GM12865 (cell line): ENCODE measurements around the gene PINLYP.
A peak's percentile ranks its signal among the peaks of the same experiment; 100 is the strongest.

Source experiments
- DNase-seq: peaks from one replicate; pipeline ENCODE4 v3.0.0; 2010; ENCODE audit warnings: low read depth
- H3K4me3 ChIP-seq: 2 replicates; pipeline ENCODE4 v1.5.1; 2011; ENCODE audit warnings: mild to moderate bottlenecking, low read depth, low read length, control low read depth
- CTCF ChIP-seq: IDR thresholded peaks from 2 replicates; pipeline ENCODE4 v1.5.1; 2011; ENCODE audit warnings: low read length, control low read depth, low read depth, inconsistent platforms; ENCODE audit not compliant: insufficient read depth; ENCODE audit errors: missing control alignments

Gene PINLYP

DNA sequence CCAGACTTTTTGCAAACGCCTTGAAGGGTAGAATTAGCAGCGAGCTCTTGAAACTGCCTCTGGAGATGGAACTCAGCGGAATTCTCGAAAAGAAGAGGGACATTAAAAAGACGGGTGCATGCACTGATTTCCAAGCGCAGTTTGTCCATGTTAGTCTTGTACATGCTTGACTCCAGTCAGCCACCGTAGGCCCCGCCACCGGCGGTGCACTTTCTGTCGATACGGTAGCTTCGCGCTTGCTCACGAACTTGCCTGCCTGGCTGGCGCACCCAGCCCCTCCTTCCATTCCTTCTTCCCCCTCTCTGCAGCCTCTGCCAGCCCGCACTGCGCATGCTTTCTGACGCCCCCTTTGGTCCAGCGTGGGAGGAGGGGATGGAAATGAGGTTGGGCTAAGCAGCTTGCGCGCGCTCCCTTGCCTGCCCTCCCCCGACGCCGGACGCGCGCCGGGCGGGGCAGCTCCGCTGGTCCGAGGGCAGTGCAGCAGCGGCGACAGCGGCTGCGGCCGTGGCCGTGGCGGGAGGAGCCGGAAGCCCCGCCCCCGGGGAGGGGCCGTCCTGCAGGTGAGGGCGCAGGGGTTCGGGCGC, 42.5 kb upstream of the PINLYP start, which contains the start of gene ZNF575:
ZNF575 (plus strand) TSS at position 227 of the 584 bp plus-strand sequence. CDS start 1,235 bp downstream, outside the sequence.
- peak; percentile 98 for DNase-seq
- H3K4me3 ChIP-seq: peak within 1 kb of the TSS; percentile 84
- no peak for TF ChIP-seq CTCF

DNA sequence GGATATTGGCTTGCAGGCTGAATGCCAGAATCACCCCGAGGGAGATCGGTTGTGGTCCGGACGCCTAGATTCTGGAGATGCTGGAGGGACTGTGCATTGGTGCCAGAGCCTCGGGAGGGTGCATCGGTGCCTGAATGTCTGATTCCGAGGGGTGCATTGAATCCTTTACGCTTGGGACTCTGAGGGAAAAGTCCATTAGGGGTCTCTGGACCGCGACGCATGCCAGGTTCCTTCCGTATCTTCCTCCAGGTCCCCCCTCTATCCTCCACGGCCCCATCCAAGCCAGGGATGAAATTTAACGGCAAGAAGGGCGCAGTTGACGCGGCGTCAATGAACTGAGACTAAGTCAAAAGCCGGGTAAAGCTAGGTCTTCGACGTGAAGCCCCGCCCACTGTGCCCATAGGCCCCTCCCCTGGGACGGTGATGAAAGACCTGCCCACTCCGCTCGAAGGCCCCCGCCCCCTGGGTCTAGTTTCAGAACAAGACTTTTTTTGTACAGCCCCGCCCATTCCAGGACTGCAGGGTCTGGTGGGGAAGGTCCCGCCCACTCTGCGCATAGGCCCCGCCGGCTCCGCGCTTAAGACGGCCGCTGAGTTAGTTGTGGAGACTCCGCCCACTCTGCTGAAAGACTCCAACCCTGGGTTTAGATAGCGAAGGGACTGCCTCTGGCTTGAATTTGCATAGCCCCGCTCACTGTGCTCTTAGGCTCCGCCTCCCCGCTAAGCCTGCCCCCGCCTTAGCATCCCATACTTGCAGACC, 41.9 kb upstream of the PINLYP start:
- DNase-seq: peak; percentile 98
- H3K4me3 ChIP-seq: peak overlapping the region; percentile 84
- no peak for TF ChIP-seq CTCF

DNA sequence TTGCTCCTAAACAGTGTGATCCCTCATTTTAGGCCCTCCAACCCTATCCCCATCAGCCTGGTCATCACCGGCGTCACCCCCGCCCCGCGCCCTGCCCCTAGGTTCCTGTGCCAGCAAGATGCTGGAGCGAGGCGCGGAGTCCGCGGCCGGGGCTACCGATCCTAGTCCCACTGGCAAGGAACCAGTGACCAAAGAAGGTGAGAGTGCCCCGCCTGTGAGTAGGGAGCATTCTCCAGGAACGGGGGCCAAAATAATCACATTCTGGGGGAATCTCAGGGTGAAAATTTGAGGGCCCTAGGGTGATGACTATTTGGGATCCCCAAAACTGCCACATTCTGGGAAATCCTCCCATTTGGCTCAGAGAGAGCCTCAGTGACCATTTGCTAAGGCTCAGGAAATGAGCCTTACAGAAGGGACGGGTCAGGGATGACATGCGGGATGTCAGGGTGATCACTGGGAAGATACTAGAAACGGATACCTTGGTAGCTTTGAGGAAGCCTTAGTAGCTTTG, 41.2 kb upstream of the PINLYP start:
- TF ChIP-seq CTCF: no peak
- no peak overlapping the region for H3K4me3 ChIP-seq
- DNase-seq: no peak

DNA sequence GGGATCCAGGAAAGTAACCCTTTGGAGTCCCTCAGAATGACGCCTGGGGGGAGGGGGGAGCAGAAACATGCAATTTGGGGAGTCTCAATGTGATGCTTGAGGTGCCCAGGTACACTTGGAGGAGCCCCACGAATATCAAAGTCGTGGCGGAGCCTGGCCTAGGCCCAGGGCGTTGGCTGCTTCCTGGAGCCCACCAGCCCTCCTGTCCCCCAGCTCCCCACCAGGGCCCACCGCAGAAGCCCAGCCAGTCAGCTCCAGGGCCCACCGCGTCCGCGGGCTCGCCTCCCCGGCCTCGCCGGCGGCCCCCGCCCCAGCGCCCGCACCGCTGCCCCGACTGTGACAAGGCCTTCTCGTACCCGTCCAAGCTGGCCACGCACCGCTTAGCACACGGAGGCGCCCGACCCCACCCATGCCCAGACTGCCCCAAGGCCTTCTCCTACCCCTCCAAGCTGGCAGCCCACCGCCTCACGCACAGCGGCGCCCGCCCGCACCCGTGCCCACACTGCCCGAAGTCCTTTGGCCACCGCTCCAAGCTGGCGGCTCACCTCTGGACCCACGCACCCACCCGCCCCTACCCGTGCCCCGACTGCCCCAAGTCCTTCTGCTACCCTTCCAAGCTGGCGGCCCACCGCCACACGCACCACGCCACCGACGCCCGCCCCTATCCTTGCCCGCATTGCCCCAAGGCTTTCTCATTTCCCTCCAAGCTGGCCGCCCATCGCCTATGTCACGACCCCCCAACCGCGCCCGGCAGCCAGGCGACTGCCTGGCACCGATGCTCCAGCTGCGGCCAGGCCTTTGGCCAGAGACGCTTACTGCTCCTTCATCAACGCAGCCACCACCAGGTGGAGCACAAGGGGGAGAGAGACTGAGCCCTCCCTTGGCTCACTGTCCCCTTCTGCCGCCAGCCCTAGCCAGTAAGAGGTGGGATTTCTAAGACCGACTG, 40.5 kb upstream of the PINLYP start:
- peak; percentile 35 for DNase-seq
- no peak overlapping the region for H3K4me3 ChIP-seq
- peak; percentile 40 for TF ChIP-seq CTCF

- no peak for DNase-seq
Measured at GRCh38 chr19:43538922-43539321, 36.7 kb upstream of the PINLYP start.

More at GRCh38 chr19:43538922-43539321, 36.7 kb upstream of the PINLYP start:
- TF ChIP-seq CTCF: no peak
- no peak overlapping the region for H3K4me3 ChIP-seq
